Right ventricle myocardium inferior (tissue), 1 donor: ENCODE results near the gene CIDEB. TPM values are rescaled to one million over a fixed set of nuclear protein-coding genes. Genes with fewer than 3 reads are reported as not detected.

Experiments
- ATAC-seq: fragments of 200-7000 bp; cut with Tn5 transposase; one replicate; pipeline ENCODE4 v1.9.1; 2020; ENCODE audit warnings: mild to moderate bottlenecking, moderate library complexity
- DNase-seq: peaks from one replicate; pipeline ENCODE4 v3.0.0; 2021; ENCODE audit errors: missing footprints
- intact Hi-C: fragments of 100-400 bp; cut with DNase I; formaldehyde crosslinking; loops from one replicate; pipeline ENCODE4 v1.11.0; 2022
- total RNA-seq: library from RNA; stranded (reverse); fragmentation: NEBNext Ultra II Directional; extraction: Animal tissue kit (Norgen Biotek cat#: 25700); gene quantifications from one replicate; pipeline ENCODE4 v1.2.1, GENCODE V29; 2021
- donor health status: DM: no; HTN: yes; CAD: no; lungs with severe emphysema.

The CIDEB gene
- total RNA-seq, 1 donor from 2014 or later: 4.3 TPM

GRCh38 chr14:24261969-24262327, 45.8 kb downstream of the CIDEB start:
- ATAC-seq (no peak), DNase-seq (no peak)
- intact Hi-C loops: no loop called here

- intact Hi-C loops: no loop called here
- ATAC-seq (no peak), DNase-seq (no peak)
Measured at GRCh38 chr14:24261256-24261968, 46.4 kb downstream of the CIDEB start.

- intact Hi-C loops: no loop called here
- DNase-seq (no peak), ATAC-seq (no peak)
Measured at GRCh38 chr14:24260780-24261157, 47.0 kb downstream of the CIDEB start.

GRCh38 chr14:24260026-24260779, 47.6 kb downstream of the CIDEB start:
- ATAC-seq: no peak
- DNase-seq: no peak
- intact Hi-C loops: no loop called here

- ATAC-seq: no peak
- intact Hi-C loops: no loop called here
- no peak for DNase-seq
Measured at GRCh38 chr14:24259282-24260025, 48.3 kb downstream of the CIDEB start.

GRCh38 chr14:24258548-24259265, 49.1 kb downstream of the CIDEB start:
- ATAC-seq (no peak), DNase-seq (no peak)
- intact Hi-C loops: no loop called here

GRCh38 chr14:24258119-24258518, 49.7 kb downstream of the CIDEB start:
- no peak for ATAC-seq
- DNase-seq: no peak
- intact Hi-C loops: no loop called here

GRCh38 chr14:24256960-24257359, 50.8 kb downstream of the CIDEB start:
- no peak for DNase-seq
- no peak for ATAC-seq
- intact Hi-C loops: no loop called here

GRCh38 chr14:24255931-24256711, 51.7 kb downstream of the CIDEB start:
- no peak for ATAC-seq
- DNase-seq: no peak
- intact Hi-C loops: no loop called here

- intact Hi-C loops: no loop called here
- no peak for DNase-seq
- no peak for ATAC-seq
Measured at GRCh38 chr14:24255438-24255837, 52.3 kb downstream of the CIDEB start.

Other genes starting within 250 kb of the CIDEB start
- gene CPNE6, start 236.4 kb downstream of the CIDEB start, total RNA-seq: not detected
- gene PCK2, start 213.7 kb downstream of the CIDEB start, total RNA-seq: 4.3 TPM
- gene DCAF11, start 193.2 kb downstream of the CIDEB start, total RNA-seq: 84.7 TPM
- 1.8 TPM for gene NRL, start 193.0 kb downstream of the CIDEB start, total RNA-seq
- gene FITM1, start 177.3 kb downstream of the CIDEB start, total RNA-seq: 129 TPM
- 140 TPM for gene PSME1, start 171.8 kb downstream of the CIDEB start, total RNA-seq
- gene EMC9, start 166.4 kb downstream of the CIDEB start, total RNA-seq: 14.6 TPM
- 109 TPM for gene PSME2, start 161.4 kb downstream of the CIDEB start, total RNA-seq
- gene RNF31, start 160.5 kb downstream of the CIDEB start, total RNA-seq: 33.4 TPM
- gene IRF9, start 146.7 kb downstream of the CIDEB start, total RNA-seq: 30.5 TPM
- gene REC8, start 135.9 kb downstream of the CIDEB start, total RNA-seq: 2.4 TPM
- gene IPO4, start 119.2 kb downstream of the CIDEB start, total RNA-seq: 10.5 TPM
- gene TM9SF1, start 112.5 kb downstream of the CIDEB start, total RNA-seq: 23.2 TPM
- 0.43 TPM for gene TSSK4, start 102.3 kb downstream of the CIDEB start, total RNA-seq
- gene CHMP4A, start 94.5 kb downstream of the CIDEB start, total RNA-seq: 28.5 TPM
- gene MDP1, start 91.9 kb downstream of the CIDEB start, total RNA-seq: 17.0 TPM
- 218 TPM for gene NEDD8, start 75.6 kb downstream of the CIDEB start, total RNA-seq
- 29.1 TPM for gene GMPR2, start 75.0 kb downstream of the CIDEB start, total RNA-seq
- 33.0 TPM for gene TINF2, start 65.4 kb downstream of the CIDEB start, total RNA-seq
- 1.1 TPM for gene TGM1, start 44.8 kb downstream of the CIDEB start, total RNA-seq
- 21.5 TPM for gene RABGGTA, start 36.4 kb downstream of the CIDEB start, total RNA-seq
- 8.3 TPM for gene DHRS1, start 8.2 kb downstream of the CIDEB start, total RNA-seq
- 23.0 TPM for gene NOP9, start 8.1 kb downstream of the CIDEB start, total RNA-seq
- 0.57 TPM for gene LTB4R2, start 2.2 kb upstream of the CIDEB start, total RNA-seq
- 2.1 TPM for gene LTB4R, start 3.5 kb upstream of the CIDEB start, total RNA-seq
- gene ADCY4, start 27.1 kb upstream of the CIDEB start, total RNA-seq: 27.3 TPM
- gene RIPK3, start 32.0 kb upstream of the CIDEB start, total RNA-seq: 4.2 TPM
- 28.4 TPM for gene NFATC4, start 60.2 kb upstream of the CIDEB start, total RNA-seq
- gene NYNRIN, start 91.0 kb upstream of the CIDEB start, total RNA-seq: 9.5 TPM
- gene CBLN3, start 121.7 kb upstream of the CIDEB start, total RNA-seq: 1.1 TPM
- 23.3 TPM for gene KHNYN, start 122.0 kb upstream of the CIDEB start, total RNA-seq
- 76.6 TPM for gene SDR39U1, start 134.8 kb upstream of the CIDEB start, total RNA-seq
- gene CMA1, start 200.3 kb upstream of the CIDEB start, total RNA-seq: 1.3 TPM